H9 (cell line): ENCODE results near the gene SFTPA2. TPM values are rescaled to one million over a fixed set of nuclear protein-coding genes. Genes with fewer than 3 reads are reported as not detected.
"Not testable (repeated sequence)": the region's sequence is repeated elsewhere in the genome, so short reads cannot be mapped to it uniquely, and the experiment has no call there.

ENCODE experiments used
- DNase-seq: peaks from one replicate; pipeline ENCODE4 v3.0.0-alpha.2; 2017
- H2AFZ ChIP-seq: one replicate; pipeline ENCODE4 v1.6.1; 2013; ENCODE audit warnings: mild to moderate bottlenecking, low read length, control low read depth, moderate library complexity
- H2AK5ac ChIP-seq: 2 replicates; pipeline ENCODE4 v1.6.1; 2013; ENCODE audit warnings: low read length, control low read depth, mixed read lengths; ENCODE audit not compliant: insufficient read length
- H2BK120ac ChIP-seq: one replicate; pipeline ENCODE4 v1.6.1; 2013; ENCODE audit warnings: low read depth, mild to moderate bottlenecking, low read length, control low read depth, inconsistent platforms; ENCODE audit not compliant: poor library complexity, severe bottlenecking
- H2BK12ac ChIP-seq: 2 replicates; pipeline ENCODE4 v1.6.1; 2013; ENCODE audit warnings: low read length, control low read depth, mixed read lengths, low read depth; ENCODE audit not compliant: insufficient read length
- H2BK15ac ChIP-seq: 2 replicates; pipeline ENCODE4 v1.6.1; 2013; ENCODE audit warnings: low read depth, low read length, control low read depth
- H2BK20ac ChIP-seq: one replicate; pipeline ENCODE4 v1.6.1; 2013; ENCODE audit warnings: low read depth, mild to moderate bottlenecking, low read length, control low read depth, inconsistent platforms; ENCODE audit not compliant: poor library complexity, severe bottlenecking
- H2BK5ac ChIP-seq: 2 replicates; pipeline ENCODE4 v1.6.1; 2013; ENCODE audit warnings: low read length, control low read depth, mixed read lengths; ENCODE audit not compliant: insufficient read length
- H3K14ac ChIP-seq: 2 replicates; pipeline ENCODE4 v1.6.1; 2013; ENCODE audit warnings: low read length, control low read depth; ENCODE audit not compliant: insufficient read depth
- H3K18ac ChIP-seq: 2 replicates; pipeline ENCODE4 v1.6.1; 2013; ENCODE audit warnings: low read depth, mild to moderate bottlenecking, mixed read lengths, low read length, control low read depth; ENCODE audit not compliant: insufficient read length
- H3K23ac ChIP-seq: 2 replicates; pipeline ENCODE4 v1.6.1; 2013; ENCODE audit warnings: low read length, control low read depth, mixed read lengths, low read depth; ENCODE audit not compliant: insufficient read length
- H3K23me2 ChIP-seq: 2 replicates; pipeline ENCODE4 v1.6.1; 2013; ENCODE audit warnings: low read depth, mild to moderate bottlenecking, mixed read lengths, low read length, control low read depth; ENCODE audit not compliant: insufficient read length, poor library complexity, severe bottlenecking
- H3K27ac ChIP-seq: 2 replicates; pipeline ENCODE4 v1.5.1; 2013; ENCODE audit warnings: low read length, control low read depth, mixed read lengths, low read depth; ENCODE audit not compliant: insufficient read length
- H3K27me3 ChIP-seq: 2 replicates; pipeline ENCODE4 v1.6.1; 2013; ENCODE audit warnings: low read length, control low read depth, inconsistent platforms; ENCODE audit not compliant: insufficient read depth
- H3K4ac ChIP-seq: 2 replicates; pipeline ENCODE4 v1.6.1; 2013; ENCODE audit warnings: low read depth, mild to moderate bottlenecking, control low read depth, inconsistent platforms, low read length, moderate library complexity
- H3K4me1 ChIP-seq: 2 replicates; pipeline ENCODE4 v1.6.1; 2013; ENCODE audit warnings: low read length, control low read depth, inconsistent platforms; ENCODE audit not compliant: insufficient read depth
- H3K4me2 ChIP-seq: 2 replicates; pipeline ENCODE4 v1.6.1; 2013; ENCODE audit warnings: low read length, control low read depth, mixed read lengths; ENCODE audit not compliant: insufficient read length, insufficient read depth
- H3K56ac ChIP-seq: 2 replicates; pipeline ENCODE4 v1.6.1; 2013; ENCODE audit warnings: low read depth, mild to moderate bottlenecking, mixed read lengths, low read length, control low read depth; ENCODE audit not compliant: insufficient read length
- H3K79me1 ChIP-seq: 2 replicates; pipeline ENCODE4 v1.6.1; 2013; ENCODE audit warnings: low read depth, mild to moderate bottlenecking, moderate library complexity, low read length, control low read depth, inconsistent platforms; ENCODE audit not compliant: insufficient read depth, poor library complexity, severe bottlenecking
- H3K79me2 ChIP-seq: 2 replicates; pipeline ENCODE4 v1.6.1; 2013; ENCODE audit warnings: low read length, control low read depth, inconsistent platforms; ENCODE audit not compliant: insufficient read depth
- H3K9ac ChIP-seq: 2 replicates; pipeline ENCODE4 v1.6.1; 2013; ENCODE audit warnings: low read length, control low read depth, mixed read lengths; ENCODE audit not compliant: insufficient read length; ENCODE audit errors: extremely low read depth
- H3K9me3 ChIP-seq: one replicate; pipeline ENCODE4 v1.6.1; 2013; ENCODE audit warnings: low read depth, low read length, inconsistent platforms; ENCODE audit not compliant: control insufficient read depth
- H3T11ph ChIP-seq: one replicate; pipeline ENCODE4 v1.6.1; 2013; ENCODE audit warnings: mild to moderate bottlenecking, low read length, control low read depth, inconsistent platforms
- H4K20me1 ChIP-seq: one replicate; pipeline ENCODE4 v1.6.1; 2013; ENCODE audit not compliant: control insufficient read depth, insufficient read length, insufficient read depth
- H4K5ac ChIP-seq: 2 replicates; pipeline ENCODE4 v1.6.1; 2013; ENCODE audit warnings: low read depth, mild to moderate bottlenecking, mixed read lengths, low read length, control low read depth; ENCODE audit not compliant: insufficient read length
- H4K8ac ChIP-seq: replicated peaks from 2 replicates; pipeline ENCODE4 v1.6.1; 2013; ENCODE audit warnings: low read length, control low read depth, mixed read lengths, low read depth; ENCODE audit not compliant: insufficient read length
- H4K91ac ChIP-seq: 2 replicates; pipeline ENCODE4 v1.6.1; 2013; ENCODE audit warnings: low read depth, mild to moderate bottlenecking, moderate library complexity, mixed read lengths, low read length, control low read depth; ENCODE audit not compliant: insufficient read length
- H3K27ac Mint-ChIP-seq, 3 experiments: 2 replicates in 2 of 3; 3 replicates in 1 of 3; pipeline ENCODE4 v1.8.0; 2020 to 2021; ENCODE audit warnings: mixed read lengths in 3 of 3, mild to moderate bottlenecking in 1 of 3, moderate library complexity in 1 of 3
- H3K27me3 Mint-ChIP-seq: 2 replicates; pipeline ENCODE4 v1.8.0; 2021; ENCODE audit warnings: low read depth, mild to moderate bottlenecking, moderate library complexity, mixed read lengths
- H3K36me3 Mint-ChIP-seq, 3 experiments: 2 replicates in 2 of 3; 3 replicates in 1 of 3; pipeline ENCODE4 v1.8.0; 2020 to 2021; ENCODE audit warnings: low read depth in 3 of 3, mixed read lengths in 3 of 3; ENCODE audit not compliant: insufficient read depth in 1 of 3
- H3K4me1 Mint-ChIP-seq, 2 experiments: 2 replicates each; pipeline ENCODE4 v1.8.0; 2020; ENCODE audit warnings: mixed read lengths in 2 of 2
- H3K4me3 Mint-ChIP-seq, 2 experiments: 2 replicates in 1 of 2; 3 replicates in 1 of 2; pipeline ENCODE4 v1.8.0; 2020 to 2021; ENCODE audit warnings: mild to moderate bottlenecking in 2 of 2, mixed read lengths in 2 of 2, moderate library complexity in 1 of 2
- H3K9me3 Mint-ChIP-seq, 2 experiments: 2 replicates in 1 of 2; 3 replicates in 1 of 2; pipeline ENCODE4 v1.8.0; 2020; ENCODE audit warnings: mild to moderate bottlenecking in 2 of 2, mixed read lengths in 2 of 2, moderate library complexity in 1 of 2
- WGBS: extraction: QIAGEN DNeasy Blood & Tissue Kit; methylation state at CpG from one replicate; pipeline ENCODE4 v1.1.7; 2013; ENCODE audit warnings: missing lambda C conversion rate, low lambda C conversion rate, mixed read lengths; ENCODE audit not compliant: insufficient read length; ENCODE audit errors: extremely low coverage; 5-methylcytosine and 5-hydroxymethylcytosine counted together
- total RNA-seq: library from RNA; stranded (reverse); gene quantifications from 2 replicates; pipeline ENCODE4 v1.2.1, GENCODE V29; 2021

Gene SFTPA2
- total RNA-seq, 1 experiment from 2014 or later, result not detected

DNA sequence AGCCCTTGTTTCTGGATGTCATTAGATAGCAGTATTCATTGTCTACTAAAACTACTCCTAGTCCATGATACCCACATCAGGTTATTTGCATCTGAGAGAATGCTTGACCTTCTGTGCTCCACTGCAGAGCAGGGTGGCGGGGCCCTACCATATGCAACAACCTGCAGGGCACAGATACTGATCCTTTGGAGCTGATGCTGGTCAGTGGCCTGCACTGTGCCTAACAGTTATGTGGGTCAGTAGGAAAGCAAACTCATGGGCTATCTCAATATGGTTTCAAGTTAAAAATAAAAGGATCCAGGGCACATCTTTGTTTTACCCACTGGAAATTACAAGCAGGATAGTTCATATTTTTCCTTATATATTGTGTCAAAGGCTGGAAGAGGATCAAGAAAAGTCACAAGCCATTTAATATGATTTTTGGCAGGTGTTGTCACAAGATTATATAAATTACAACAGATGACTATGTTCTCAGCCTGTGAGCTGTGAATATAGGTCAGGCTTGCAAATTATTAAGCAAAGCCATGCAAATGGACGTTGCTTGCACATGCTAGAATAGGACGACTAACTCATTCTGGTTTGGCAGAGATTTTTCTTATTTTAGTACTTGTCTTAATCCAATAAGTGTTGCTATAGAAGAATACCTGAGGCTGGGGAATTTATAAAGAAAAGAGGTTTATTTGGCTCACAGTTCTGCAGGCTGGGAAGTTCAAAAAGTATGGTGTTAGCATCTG, 15.1 kb downstream of the SFTPA2 start:
- whole genome bisulfite sequencing, result no CpG with 5 or more reads among the region's 3 CpGs
- not testable (repeated sequence) for H3K4me3 Mint-ChIP-seq, H3K27ac Mint-ChIP-seq

DNA sequence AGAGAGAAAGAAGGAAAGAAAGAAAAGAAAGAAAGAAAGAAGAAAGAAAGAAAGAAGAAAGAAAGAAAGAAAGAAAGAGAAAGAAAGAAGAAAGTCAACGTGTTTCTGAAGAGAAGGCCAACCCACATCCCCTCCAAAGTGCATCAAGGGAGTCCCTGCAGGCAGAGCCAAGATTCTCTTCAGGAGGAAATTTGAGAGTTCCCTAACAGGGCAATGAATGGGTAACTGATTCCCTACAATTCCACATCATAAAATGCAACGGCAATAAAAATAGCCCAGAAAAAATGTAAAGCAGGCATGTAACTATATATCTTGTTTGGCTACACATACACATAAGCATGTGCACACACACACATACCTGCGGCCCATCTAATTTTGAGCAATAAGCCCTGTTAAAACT, 15.8 kb downstream of the SFTPA2 start:
- not testable (repeated sequence) for H2BK20ac ChIP-seq, H2BK120ac ChIP-seq, DNase-seq

More for the DNA sequence above, 15.1 kb downstream of the SFTPA2 start:
- H3K9me3 Mint-ChIP-seq, H2BK15ac ChIP-seq, H4K5ac ChIP-seq, H3K14ac ChIP-seq, H3K79me1 ChIP-seq, H3K9ac ChIP-seq, DNase-seq, H3K4me1 Mint-ChIP-seq, H4K20me1 ChIP-seq, H4K91ac ChIP-seq, H3K4me2 ChIP-seq, H3K9me3 ChIP-seq, H2BK20ac ChIP-seq, H3K4ac ChIP-seq, H3K23ac ChIP-seq, H3K27me3 ChIP-seq, H3K4me1 ChIP-seq, H3T11ph ChIP-seq, H2BK120ac ChIP-seq, H2BK12ac ChIP-seq, H3K18ac ChIP-seq, H3K27ac ChIP-seq, H2AFZ ChIP-seq, H3K79me2 ChIP-seq, H3K36me3 Mint-ChIP-seq, H3K56ac ChIP-seq, H2AK5ac ChIP-seq, H3K23me2 ChIP-seq, H2BK5ac ChIP-seq, H4K8ac ChIP-seq: not testable (repeated sequence)
- H3K27me3 Mint-ChIP-seq, result peaks cover 23% of the 10 kb centered on the region

More for the DNA sequence above, 15.8 kb downstream of the SFTPA2 start:
- H3K9me3 Mint-ChIP-seq, H3K36me3 Mint-ChIP-seq, H3K23me2 ChIP-seq, H3K4ac ChIP-seq, H3K27ac ChIP-seq, H3K4me2 ChIP-seq, H2BK12ac ChIP-seq, H4K8ac ChIP-seq, H3K14ac ChIP-seq, H4K5ac ChIP-seq, H2AK5ac ChIP-seq, H3K27me3 ChIP-seq, H3K79me2 ChIP-seq, H3K4me3 Mint-ChIP-seq, H3K4me1 Mint-ChIP-seq, H2BK5ac ChIP-seq, H3K56ac ChIP-seq, H3K18ac ChIP-seq, H3K27ac Mint-ChIP-seq, H3K9me3 ChIP-seq, H3T11ph ChIP-seq, H4K91ac ChIP-seq, H4K20me1 ChIP-seq, H3K4me1 ChIP-seq, H3K9ac ChIP-seq, H2AFZ ChIP-seq, H2BK15ac ChIP-seq, H3K23ac ChIP-seq, H3K79me1 ChIP-seq: not testable (repeated sequence)
- WGBS, result no CpG with 5 or more reads among the region's 3 CpGs
- peaks cover 21% of the 10 kb centered on the region for H3K27me3 Mint-ChIP-seq
